Urinary bladder (tissue), 4 donors: ENCODE results near the gene SMYD3. TPM values are rescaled to one million over a fixed set of nuclear protein-coding genes. Genes with fewer than 3 reads are reported as not detected.

ENCODE experiments used
- DNase-seq: peaks from one replicate; pipeline ENCODE4 v3.0.0-alpha.2; 2015; ENCODE audit errors: extremely low spot score
- H3K27ac ChIP-seq: one replicate; pipeline ENCODE4 v1.5.1; 2013; ENCODE audit warnings: low read depth, mild to moderate bottlenecking, moderate library complexity
- H3K36me3 ChIP-seq: one replicate; pipeline ENCODE4 v1.6.1; 2013; ENCODE audit warnings: mild to moderate bottlenecking, moderate library complexity; ENCODE audit not compliant: insufficient read depth
- H3K4me1 ChIP-seq: one replicate; pipeline ENCODE4 v1.6.1; 2013; ENCODE audit warnings: mild to moderate bottlenecking, moderate library complexity; ENCODE audit not compliant: insufficient read depth
- H3K4me3 ChIP-seq: one replicate; pipeline ENCODE4 v1.5.1; 2013; ENCODE audit warnings: low read depth, low read length
- WGBS: extraction: QIAGEN DNeasy Blood & Tissue Kit; methylation state at CpG from one replicate; pipeline ENCODE4 v1.1.7; 2013; 5-methylcytosine and 5-hydroxymethylcytosine counted together
- polyA plus RNA-seq: library from polyadenylated mRNA; stranded (reverse); fragments of 200-250 nt; gene quantifications from one replicate; pipeline ENCODE4 v1.2.3, GENCODE V29; 2013
- total RNA-seq: library from RNA; depleted of rRNA; stranded (reverse); fragments of >200 nt; gene quantifications from one replicate; pipeline ENCODE4 v1.2.3, GENCODE V29; 2014
- donor health status: healthy with polysubstance abuse.
- donor health status: healthy.

SMYD3 gene
- total and polyA plus RNA-seq, 2 donors, result 18.2 to 44.6 TPM

GRCh38 chr1:246302711-246303317 lies 204.3 kb downstream of the SMYD3 start:
- no peaks in the 10 kb centered on the region for H3K4me1 ChIP-seq
- 97% methylated on average over 2 of the region's 2 CpGs for WGBS
- no peak overlapping the region for H3K27ac ChIP-seq
- H3K36me3 ChIP-seq, result no peaks in the 10 kb centered on the region
- H3K4me3 ChIP-seq, result no peak overlapping the region
- no peak for DNase-seq

GRCh38 chr1:246302251-246302625 lies 204.8 kb downstream of the SMYD3 start:
- 93% methylated on average over 1 of the region's 1 CpG for WGBS
- H3K4me1 ChIP-seq, result no peaks in the 10 kb centered on the region
- H3K27ac ChIP-seq, result no peak overlapping the region
- no peak overlapping the region for H3K4me3 ChIP-seq
- no peak for DNase-seq
- H3K36me3 ChIP-seq, result no peaks in the 10 kb centered on the region

GRCh38 chr1:246301553-246302250 lies 205.4 kb downstream of the SMYD3 start:
- Histone ChIP-seq H3K27ac (no peak overlapping the region), H3K4me1 (no peaks in the 10 kb centered on the region), H3K36me3 (no peaks in the 10 kb centered on the region), H3K4me3 (no peak overlapping the region)
- 53% methylated on average over 6 of the region's 6 CpGs for WGBS
- DNase-seq, result no peak

- WGBS, result 72% methylated on average over 6 of the region's 6 CpGs
- DNase-seq, result no peak
- Histone ChIP-seq H3K4me1 (no peaks in the 10 kb centered on the region), H3K27ac (no peak overlapping the region), H3K4me3 (no peak overlapping the region), H3K36me3 (no peaks in the 10 kb centered on the region)
These were observed 206.2 kb downstream of the SMYD3 start for GRCh38 chr1:246300626-246301549.

GRCh38 chr1:246297279-246298265 lies 209.5 kb downstream of the SMYD3 start:
- Histone ChIP-seq H3K36me3 (no peaks in the 10 kb centered on the region), H3K4me3 (no peak overlapping the region), H3K27ac (no peak overlapping the region), H3K4me1 (no peaks in the 10 kb centered on the region)
- 80% methylated on average over 5 of the region's 5 CpGs for WGBS
- DNase-seq, result no peak

GRCh38 chr1:246295968-246296367 lies 211.1 kb downstream of the SMYD3 start:
- Histone ChIP-seq H3K27ac (no peak overlapping the region), H3K4me3 (no peak overlapping the region), H3K4me1 (no peaks in the 10 kb centered on the region), H3K36me3 (no peaks in the 10 kb centered on the region)
- no peak for DNase-seq
- 56% methylated on average over 5 of the region's 5 CpGs for WGBS

- no peak overlapping the region for H3K27ac ChIP-seq
- DNase-seq, result no peak
- 84% methylated on average over 2 of the region's 2 CpGs for WGBS
- no peaks in the 10 kb centered on the region for H3K36me3 ChIP-seq
- H3K4me3 ChIP-seq, result no peak overlapping the region
- no peaks in the 10 kb centered on the region for H3K4me1 ChIP-seq
These were observed 211.7 kb downstream of the SMYD3 start for GRCh38 chr1:246295340-246295739.

GRCh38 chr1:246294263-246294662 lies 212.8 kb downstream of the SMYD3 start:
- Histone ChIP-seq H3K4me3 (no peak overlapping the region), H3K4me1 (no peaks in the 10 kb centered on the region), H3K36me3 (no peaks in the 10 kb centered on the region), H3K27ac (no peak overlapping the region)
- WGBS, result 92% methylated on average over 2 of the region's 2 CpGs
- no peak for DNase-seq

- Histone ChIP-seq H3K36me3 (no peaks in the 10 kb centered on the region), H3K4me3 (no peak overlapping the region), H3K27ac (no peak overlapping the region), H3K4me1 (no peaks in the 10 kb centered on the region)
- no peak for DNase-seq
- whole genome bisulfite sequencing, result 94% methylated on average over 8 of the region's 8 CpGs
These were observed 213.5 kb downstream of the SMYD3 start for GRCh38 chr1:246293366-246294121.

- no peak for DNase-seq
- H3K4me1 ChIP-seq, result no peaks in the 10 kb centered on the region
- H3K27ac ChIP-seq, result no peak overlapping the region
- H3K36me3 ChIP-seq, result no peaks in the 10 kb centered on the region
- H3K4me3 ChIP-seq, result no peak overlapping the region
- 81% methylated on average over 1 of the region's 1 CpG for WGBS
These were observed 214.5 kb downstream of the SMYD3 start for GRCh38 chr1:246292571-246292970.

GRCh38 chr1:246291127-246291526 lies 216.0 kb downstream of the SMYD3 start:
- 70% methylated on average over 4 of the region's 4 CpGs for WGBS
- H3K27ac ChIP-seq, result no peak overlapping the region
- no peak for DNase-seq

GRCh38 chr1:246283771-246284410 lies 223.2 kb downstream of the SMYD3 start:
- H3K36me3 ChIP-seq, result no peaks in the 10 kb centered on the region
- WGBS, result 66% methylated on average over 7 of the region's 7 CpGs
- H3K4me3 ChIP-seq, result no peak overlapping the region
- H3K4me1 ChIP-seq, result no peaks in the 10 kb centered on the region
- DNase-seq, result no peak
- no peak overlapping the region for H3K27ac ChIP-seq

More at GRCh38 chr1:246291127-246291526, 216.0 kb downstream of the SMYD3 start:
- no peak overlapping the region for H3K4me3 ChIP-seq
- no peaks in the 10 kb centered on the region for H3K36me3 ChIP-seq
- H3K4me1 ChIP-seq, result no peaks in the 10 kb centered on the region
